Suprapubic skin (tissue), 4 donors: Measurements from ENCODE around the gene ATOH8. TPM values are rescaled to one million over a fixed set of nuclear protein-coding genes. Genes with fewer than 3 reads are reported as not detected.
A peak's percentile ranks its signal among the peaks of the same experiment; 100 is the strongest.

Experiments
- DNase-seq, 2 donors: peaks; one replicate each; pipeline ENCODE4 v3.0.0-alpha.2; 2019; ENCODE audit warnings: low spot score in 2 of 2
- H3K27ac ChIP-seq: fragments of 200-600 bp; sonication (generic); one replicate; pipeline ENCODE4 v1.5.1; 2019
- H3K27me3 ChIP-seq: fragments of 200-600 bp; sonication (generic); one replicate; pipeline ENCODE4 v1.5.1; 2019
- H3K36me3 ChIP-seq: fragments of 200-600 bp; sonication (generic); one replicate; pipeline ENCODE4 v1.5.1; 2019
- H3K4me1 ChIP-seq: fragments of 200-600 bp; sonication (generic); one replicate; pipeline ENCODE4 v1.5.1; 2019
- H3K4me3 ChIP-seq: fragments of 200-600 bp; sonication (generic); one replicate; pipeline ENCODE4 v1.5.1; 2019; ENCODE audit warnings: mild to moderate bottlenecking
- H3K9me3 ChIP-seq: fragments of 200-600 bp; sonication (generic); one replicate; pipeline ENCODE4 v1.5.1; 2019
- EP300 ChIP-seq: sonication (generic); formaldehyde crosslinking; IDR thresholded peaks from one replicate; pipeline ENCODE4 v1.6.1; 2017; ENCODE audit warnings: antibody characterized with exemption
- POLR2A ChIP-seq, 2 donors: fragments of 450-650 bp; IDR thresholded peaks; one replicate each; pipeline ENCODE4 v1.6.1; 2017; ENCODE audit warnings: antibody characterized with exemption in 2 of 2, mild to moderate bottlenecking in 2 of 2, moderate library complexity in 2 of 2
- POLR2AphosphoS5 ChIP-seq, 3 donors: sonication (generic); formaldehyde crosslinking; IDR thresholded peaks; one replicate each; pipeline ENCODE4 v1.6.1; 2017; ENCODE audit warnings: antibody characterized with exemption in 3 of 3
- WGBS: methylation state at CpG from one replicate; pipeline ENCODE4 v1.1.5; 2018; 5-methylcytosine and 5-hydroxymethylcytosine counted together
- total RNA-seq, 4 donors: library from RNA; depleted of rRNA; stranded (reverse); fragments of >200 nt; gene quantifications; one replicate each; pipeline ENCODE4 v1.1.0, GENCODE V29; 2016
- TF ChIP-seq, protein P1 (sequence below), 2 donors: fragments of 200-600 bp in 1 of 2; fragments of 450-650 bp in 1 of 2; sonication (generic) in 1 of 2; IDR thresholded peaks; one replicate each; pipeline ENCODE4 v1.5.1; 2016 to 2019; ENCODE audit warnings: antibody characterized with exemption in 2 of 2, mild to moderate bottlenecking in 1 of 2, moderate library complexity in 1 of 2

The ATOH8 gene, protein sequence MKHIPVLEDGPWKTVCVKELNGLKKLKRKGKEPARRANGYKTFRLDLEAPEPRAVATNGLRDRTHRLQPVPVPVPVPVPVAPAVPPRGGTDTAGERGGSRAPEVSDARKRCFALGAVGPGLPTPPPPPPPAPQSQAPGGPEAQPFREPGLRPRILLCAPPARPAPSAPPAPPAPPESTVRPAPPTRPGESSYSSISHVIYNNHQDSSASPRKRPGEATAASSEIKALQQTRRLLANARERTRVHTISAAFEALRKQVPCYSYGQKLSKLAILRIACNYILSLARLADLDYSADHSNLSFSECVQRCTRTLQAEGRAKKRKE
- 10 to 100 TPM in 3 of 4 donors, 1 to 10 TPM in 1; 9.7 to 30.3 (median 27.3) TPM for total RNA-seq

DNA sequence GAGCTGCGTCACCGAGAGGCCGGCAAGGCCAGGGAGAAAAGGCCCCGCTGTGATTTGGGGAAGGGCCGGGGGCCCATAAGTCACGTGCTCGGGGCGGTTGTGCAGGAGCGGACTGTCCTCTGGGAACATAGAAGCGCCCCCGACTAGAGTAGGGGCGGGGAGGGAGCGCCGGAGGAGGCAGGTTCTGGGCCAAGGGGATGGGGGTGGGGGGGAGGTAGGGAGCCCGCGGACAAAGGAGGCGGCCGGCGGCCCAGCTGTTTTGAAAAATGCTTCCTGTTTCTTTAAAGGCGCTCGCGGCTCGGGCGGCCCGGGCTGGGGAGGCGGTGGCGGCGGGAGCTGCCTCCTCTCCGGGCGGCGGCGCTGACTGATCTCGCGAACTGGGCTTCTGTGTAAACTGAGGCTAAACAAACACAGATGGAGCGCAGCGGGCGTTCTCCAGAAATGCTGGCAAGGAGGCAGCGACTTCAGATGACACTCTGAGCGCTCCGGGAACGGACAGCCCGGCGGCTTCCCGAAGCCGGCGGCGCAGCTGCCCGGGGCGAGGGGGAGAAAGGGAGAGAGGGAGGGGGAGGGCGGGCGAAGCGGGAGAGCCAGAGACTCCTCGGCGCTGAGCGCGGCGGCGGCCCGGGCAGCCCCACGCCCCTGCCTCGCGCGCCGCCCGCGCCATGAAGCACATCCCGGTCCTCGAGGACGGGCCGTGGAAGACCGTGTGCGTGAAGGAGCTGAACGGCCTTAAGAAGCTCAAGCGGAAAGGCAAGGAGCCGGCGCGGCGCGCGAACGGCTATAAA lies at the start of gene ATOH8:
Gene ATOH8 (plus strand): TSS at position 467 of the 788 bp plus-strand sequence. CDS start 199 bp downstream, at position 666.
- WGBS = 1% methylated on average over 19 of the region's 81 CpGs
- H3K4me3 ChIP-seq = peak within 1 kb of the TSS; percentile 59
- peak within 1 kb of the TSS; percentile 90 for H3K27ac ChIP-seq
- peaks cover 61% of the 10 kb centered on the region for H3K4me1 ChIP-seq
- DNase-seq = peak; percentile 91 to 93
- no peaks in the 10 kb centered on the region for H3K9me3 ChIP-seq
- no peaks in the 10 kb centered on the region for H3K36me3 ChIP-seq
- TF ChIP-seq EP300 (no peak), POLR2A (IDR thresholded peaks at IDR 0.05) (peak in 1 of 2 donors; percentile 21)
- H3K27me3 ChIP-seq = peaks cover 44% of the 10 kb centered on the region

DNA sequence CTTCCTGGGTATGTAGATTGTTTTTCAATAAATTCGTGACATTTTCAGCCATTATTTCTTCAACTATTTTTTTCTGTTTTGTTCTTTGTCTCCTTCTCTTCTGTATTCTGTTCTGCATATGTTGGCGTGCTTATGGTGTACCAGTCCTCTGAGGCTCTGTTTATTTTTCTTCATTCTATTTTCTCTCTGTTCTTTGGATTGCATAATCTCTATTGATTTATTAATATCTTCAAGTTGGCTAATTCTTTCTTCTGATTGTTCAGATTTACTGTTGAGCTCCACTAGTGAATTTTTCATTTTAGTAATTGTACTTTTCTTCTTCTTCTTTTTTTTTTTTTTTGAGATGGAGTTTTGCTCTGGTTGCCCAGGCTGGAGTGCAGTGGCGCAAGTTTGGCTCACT lies 49.8 kb upstream of the ATOH8 start:
- WGBS = 83% methylated on average over 3 of the region's 3 CpGs
- DNase-seq = no peak
- Histone ChIP-seq H3K27ac (no peak overlapping the region), H3K4me3 (no peak overlapping the region), H3K4me1 (peaks cover 46% of the 10 kb centered on the region), H3K27me3 (no peaks in the 10 kb centered on the region), H3K9me3 (no peaks in the 10 kb centered on the region), H3K36me3 (no peaks in the 10 kb centered on the region)
- no peak for TF ChIP-seq POLR2A (IDR thresholded peaks at IDR 0.05)
- no peak for TF ChIP-seq POLR2AphosphoS5 (IDR thresholded peaks at IDR 0.05)
- TF ChIP-seq, protein P1, sequence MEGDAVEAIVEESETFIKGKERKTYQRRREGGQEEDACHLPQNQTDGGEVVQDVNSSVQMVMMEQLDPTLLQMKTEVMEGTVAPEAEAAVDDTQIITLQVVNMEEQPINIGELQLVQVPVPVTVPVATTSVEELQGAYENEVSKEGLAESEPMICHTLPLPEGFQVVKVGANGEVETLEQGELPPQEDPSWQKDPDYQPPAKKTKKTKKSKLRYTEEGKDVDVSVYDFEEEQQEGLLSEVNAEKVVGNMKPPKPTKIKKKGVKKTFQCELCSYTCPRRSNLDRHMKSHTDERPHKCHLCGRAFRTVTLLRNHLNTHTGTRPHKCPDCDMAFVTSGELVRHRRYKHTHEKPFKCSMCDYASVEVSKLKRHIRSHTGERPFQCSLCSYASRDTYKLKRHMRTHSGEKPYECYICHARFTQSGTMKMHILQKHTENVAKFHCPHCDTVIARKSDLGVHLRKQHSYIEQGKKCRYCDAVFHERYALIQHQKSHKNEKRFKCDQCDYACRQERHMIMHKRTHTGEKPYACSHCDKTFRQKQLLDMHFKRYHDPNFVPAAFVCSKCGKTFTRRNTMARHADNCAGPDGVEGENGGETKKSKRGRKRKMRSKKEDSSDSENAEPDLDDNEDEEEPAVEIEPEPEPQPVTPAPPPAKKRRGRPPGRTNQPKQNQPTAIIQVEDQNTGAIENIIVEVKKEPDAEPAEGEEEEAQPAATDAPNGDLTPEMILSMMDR (IDR thresholded peaks at IDR 0.05) = no peak
- no peak for TF ChIP-seq EP300

DNA sequence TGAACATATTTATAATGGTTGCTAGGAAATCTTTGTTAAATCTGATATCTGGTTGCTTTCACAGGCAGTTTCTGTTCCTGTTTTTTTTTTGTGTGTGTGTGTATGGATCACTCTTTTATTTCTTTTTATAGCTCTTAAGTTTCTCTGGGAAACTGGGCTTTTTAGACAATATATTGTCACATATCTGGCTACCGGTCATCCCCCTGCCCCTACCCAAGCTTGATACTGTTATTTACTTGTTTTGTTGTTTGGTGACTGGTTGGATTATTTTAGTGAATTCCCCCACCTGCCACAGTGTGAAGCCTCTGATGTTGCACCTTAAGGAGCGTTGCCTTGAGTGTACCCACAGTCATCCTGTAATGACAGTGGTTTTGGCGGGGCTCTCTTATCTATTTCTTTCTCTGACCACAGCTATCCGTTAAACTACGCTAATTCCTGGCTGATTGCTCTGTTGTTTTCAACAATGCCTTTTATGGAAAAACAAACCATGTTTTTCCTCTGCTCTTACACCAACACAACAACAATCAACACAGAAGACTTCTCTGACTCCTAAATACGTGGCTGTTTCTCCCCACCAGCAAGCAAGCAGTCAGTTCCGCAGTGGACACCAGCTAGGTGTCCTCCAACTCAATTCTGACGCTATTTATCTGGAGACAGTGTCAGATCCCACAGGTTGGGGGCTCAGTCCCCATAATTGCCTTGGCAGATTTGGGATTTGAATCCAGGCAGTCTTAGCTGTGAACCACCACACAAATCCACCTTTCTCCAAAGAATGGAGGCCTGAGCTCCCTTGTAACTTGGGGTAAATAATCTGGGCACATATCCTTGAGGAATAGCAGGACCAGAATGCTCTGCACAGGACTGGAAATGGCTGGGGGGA lies 48.8 kb upstream of the ATOH8 start:
- no peak for TF ChIP-seq POLR2A (IDR thresholded peaks at IDR 0.05)
- TF ChIP-seq POLR2AphosphoS5 (IDR thresholded peaks at IDR 0.05) = no peak
- TF ChIP-seq, protein P1 (IDR thresholded peaks at IDR 0.05) = no peak
- TF ChIP-seq EP300 = no peak
- no peaks in the 10 kb centered on the region for H3K36me3 ChIP-seq
- no peak overlapping the region for H3K4me3 ChIP-seq
- 83% methylated on average over 8 of the region's 8 CpGs for WGBS
- H3K27me3 ChIP-seq = no peaks in the 10 kb centered on the region
- H3K4me1 ChIP-seq = peaks cover 56% of the 10 kb centered on the region
- peak overlapping the region; percentile 63 for H3K27ac ChIP-seq
- DNase-seq = no peak
- H3K9me3 ChIP-seq = no peaks in the 10 kb centered on the region

DNA sequence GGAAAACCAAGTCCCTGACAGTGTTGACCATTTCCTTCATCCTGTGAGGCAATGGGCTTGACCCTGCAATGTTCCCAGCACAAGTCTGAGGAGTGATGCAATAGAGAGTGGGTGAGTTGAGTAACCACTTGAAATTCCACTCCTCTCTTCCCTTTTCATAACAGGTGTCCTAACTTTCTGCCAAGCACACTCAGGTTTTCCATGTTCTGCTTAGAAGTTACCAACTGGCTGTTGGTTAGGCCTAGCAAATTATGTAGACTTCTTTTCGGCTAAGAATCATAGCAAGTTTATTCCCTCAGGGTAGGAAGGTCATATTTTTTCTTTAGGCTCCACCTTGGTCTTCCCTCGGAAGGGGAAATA lies 48.1 kb upstream of the ATOH8 start:
- no peak overlapping the region for H3K4me3 ChIP-seq
- no peaks in the 10 kb centered on the region for H3K27me3 ChIP-seq
- no peaks in the 10 kb centered on the region for H3K36me3 ChIP-seq
- 72% methylated on average over 2 of the region's 2 CpGs for WGBS
- peak in 1 of 2 donors; percentile 76 for DNase-seq
- peak overlapping the region; percentile 63 for H3K27ac ChIP-seq
- no peaks in the 10 kb centered on the region for H3K9me3 ChIP-seq
- H3K4me1 ChIP-seq = peaks cover 62% of the 10 kb centered on the region
- TF ChIP-seq POLR2A (IDR thresholded peaks at IDR 0.05) = no peak
- peak; percentile 61 for TF ChIP-seq EP300
- TF ChIP-seq, protein P1 (IDR thresholded peaks at IDR 0.05) = no peak
- TF ChIP-seq POLR2AphosphoS5 (IDR thresholded peaks at IDR 0.05) = peak; percentile 86 to 100 (median 96)

DNA sequence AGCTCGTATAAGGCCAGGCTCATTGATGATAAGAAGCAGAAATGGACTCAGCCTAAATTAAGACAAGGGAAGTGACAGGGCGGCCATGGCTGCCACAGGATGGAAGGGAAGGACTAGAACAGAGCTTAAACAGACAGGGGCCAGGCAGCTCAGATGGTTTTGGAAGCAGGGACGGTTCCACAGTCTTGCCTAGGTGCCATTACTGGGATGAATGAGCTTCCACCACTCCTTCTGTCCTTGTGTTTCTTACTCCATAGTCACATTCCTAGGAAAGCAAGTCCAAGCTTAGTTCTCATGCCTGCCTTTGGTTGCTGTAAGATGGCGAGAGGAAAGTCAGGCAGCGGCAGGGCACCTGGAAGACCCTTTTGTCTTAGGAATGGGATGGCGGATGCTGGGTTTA lies 47.7 kb upstream of the ATOH8 start:
- no peaks in the 10 kb centered on the region for H3K27me3 ChIP-seq
- DNase-seq = no peak
- TF ChIP-seq POLR2A (IDR thresholded peaks at IDR 0.05) = no peak
- TF ChIP-seq POLR2AphosphoS5 (IDR thresholded peaks at IDR 0.05) = no peak
- no peak for TF ChIP-seq EP300
- TF ChIP-seq, protein P1 (IDR thresholded peaks at IDR 0.05) = no peak

More for the DNA sequence above, 47.7 kb upstream of the ATOH8 start:
- 73% methylated on average over 6 of the region's 6 CpGs for WGBS
- peaks cover 66% of the 10 kb centered on the region for H3K4me1 ChIP-seq
- no peaks in the 10 kb centered on the region for H3K36me3 ChIP-seq
- H3K4me3 ChIP-seq = no peak overlapping the region
- H3K27ac ChIP-seq = peak overlapping the region; percentile 46
- H3K9me3 ChIP-seq = no peaks in the 10 kb centered on the region
